DMS153 treated with DMSO at 0.1 percent for 48 hours (cell line): ENCODE data around the gene TNIK.

Experiments used
- DNase-seq: peaks from one replicate; lab custom pipeline; 2025; ENCODE audit not compliant: unreplicated experiment; lab: John Stamatoyannopoulos, UW

TNIK gene

GRCh38 chr3:171459942-171460724 lies at the start of gene TNIK:
Gene TNIK, minus strand, starts transcription at chr3:171460405. Its CDS starts 342 bp downstream, at chr3:171460063.
- DNase-seq = peak; percentile 75

- DNase-seq = no peak
Measured at GRCh38 chr3:171508676-171509075, 48.5 kb upstream of the TNIK start.

GRCh38 chr3:171508206-171508605 lies 48.0 kb upstream of the TNIK start:
- no peak for DNase-seq

GRCh38 chr3:171506743-171507319 lies 46.6 kb upstream of the TNIK start:
- DNase-seq = no peak

- DNase-seq = no peak
Measured at GRCh38 chr3:171505822-171506333, 45.7 kb upstream of the TNIK start.

GRCh38 chr3:171504376-171504775 lies 44.2 kb upstream of the TNIK start:
- DNase-seq = no peak

- DNase-seq = no peak
Measured at GRCh38 chr3:171503817-171504216, 43.6 kb upstream of the TNIK start.

- DNase-seq = no peak
Measured at GRCh38 chr3:171498921-171499320, 38.7 kb upstream of the TNIK start.

GRCh38 chr3:171497468-171497867 lies 37.3 kb upstream of the TNIK start:
- no peak for DNase-seq

GRCh38 chr3:171495413-171495812 lies 35.2 kb upstream of the TNIK start:
- DNase-seq = no peak

- no peak for DNase-seq
Measured at GRCh38 chr3:171494457-171495109, 34.4 kb upstream of the TNIK start.

GRCh38 chr3:171491361-171491760 lies 31.2 kb upstream of the TNIK start:
- no peak for DNase-seq

GRCh38 chr3:171490901-171491300 lies 30.7 kb upstream of the TNIK start:
- DNase-seq = no peak

- no peak for DNase-seq
Measured at GRCh38 chr3:171489348-171489747, 29.1 kb upstream of the TNIK start.

- no peak for DNase-seq
Measured at GRCh38 chr3:171488479-171488878, 28.3 kb upstream of the TNIK start.

- DNase-seq = no peak
Measured at GRCh38 chr3:171487382-171487781, 27.2 kb upstream of the TNIK start.

GRCh38 chr3:171485338-171485737 lies 25.1 kb upstream of the TNIK start:
- no peak for DNase-seq

- no peak for DNase-seq
Measured at GRCh38 chr3:171481011-171481410, 20.8 kb upstream of the TNIK start.

GRCh38 chr3:171480526-171480925 lies 20.3 kb upstream of the TNIK start:
- no peak for DNase-seq

GRCh38 chr3:171476532-171477102 lies 16.4 kb upstream of the TNIK start:
- DNase-seq = no peak

- DNase-seq = no peak
Measured at GRCh38 chr3:171472552-171472951, 12.3 kb upstream of the TNIK start.
